ENCODE results near the gene PDCL2. TPM values are rescaled to one million over a fixed set of nuclear protein-coding genes. Genes with fewer than 3 reads are reported as not detected.
A peak's percentile ranks its signal among the peaks of the same experiment; 100 is the strongest.

PDCL2 gene
- total RNA-seq, 1 experiment from 2014 or later: not detected

- Mint-ChIP-seq H3K4me1 (ENCODE audit: low read depth, unreplicated experiment) (peaks cover 6% of the 10 kb centered on the region), H3K4me3 (ENCODE audit: unreplicated experiment) (peak overlapping the region; percentile 69), H3K36me3 (ENCODE audit: insufficient read depth, unreplicated experiment) (no peaks in the 10 kb centered on the region), H3K27ac (ENCODE audit: unreplicated experiment) (no peak overlapping the region), H3K27me3 (ENCODE audit: insufficient read depth, unreplicated experiment) (peaks cover 6% of the 10 kb centered on the region), H3K9me3 (ENCODE audit: unreplicated experiment) (peaks cover 10% of the 10 kb centered on the region)
- ChIA-PET CTCF (no interaction called here), POLR2A (no interaction called here)
- Histone ChIP-seq H3K4me3 (ENCODE audit: low read depth, low read length) (peak overlapping the region; percentile 29), H3K4me1 (no peaks in the 10 kb centered on the region), H3K36me3 (ENCODE audit: control insufficient read depth, insufficient read depth, low read length) (no peaks in the 10 kb centered on the region), H3K9me3 (no peaks in the 10 kb centered on the region), H3K27me3 (replicated peaks; ENCODE audit: control insufficient read depth, insufficient read depth, low read length) (no peaks in the 10 kb centered on the region)
- TF ChIP-seq, protein P1, sequence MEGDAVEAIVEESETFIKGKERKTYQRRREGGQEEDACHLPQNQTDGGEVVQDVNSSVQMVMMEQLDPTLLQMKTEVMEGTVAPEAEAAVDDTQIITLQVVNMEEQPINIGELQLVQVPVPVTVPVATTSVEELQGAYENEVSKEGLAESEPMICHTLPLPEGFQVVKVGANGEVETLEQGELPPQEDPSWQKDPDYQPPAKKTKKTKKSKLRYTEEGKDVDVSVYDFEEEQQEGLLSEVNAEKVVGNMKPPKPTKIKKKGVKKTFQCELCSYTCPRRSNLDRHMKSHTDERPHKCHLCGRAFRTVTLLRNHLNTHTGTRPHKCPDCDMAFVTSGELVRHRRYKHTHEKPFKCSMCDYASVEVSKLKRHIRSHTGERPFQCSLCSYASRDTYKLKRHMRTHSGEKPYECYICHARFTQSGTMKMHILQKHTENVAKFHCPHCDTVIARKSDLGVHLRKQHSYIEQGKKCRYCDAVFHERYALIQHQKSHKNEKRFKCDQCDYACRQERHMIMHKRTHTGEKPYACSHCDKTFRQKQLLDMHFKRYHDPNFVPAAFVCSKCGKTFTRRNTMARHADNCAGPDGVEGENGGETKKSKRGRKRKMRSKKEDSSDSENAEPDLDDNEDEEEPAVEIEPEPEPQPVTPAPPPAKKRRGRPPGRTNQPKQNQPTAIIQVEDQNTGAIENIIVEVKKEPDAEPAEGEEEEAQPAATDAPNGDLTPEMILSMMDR (IDR thresholded peaks at IDR 0.05; ENCODE audit: insufficient read depth in 1 of 2, low read depth in 1 of 2, low read length in 1 of 2, severe bottlenecking in 1 of 2, unreplicated experiment in 1 of 2): no peak
- intact Hi-C loops (cut with micrococcal nuclease; ENCODE audit: unreplicated experiment): no loop called here
- no peak for DNase-seq
- BruUV-seq (replicated peaks): no TSS peak
Observed at GRCh38 chr4:55618546-55619143, 26.6 kb upstream of the PDCL2 start.

GRCh38 chr4:55617587-55618197 is 25.6 kb upstream of the PDCL2 start:
- H3K4me3 ChIP-seq (ENCODE audit: low read depth, low read length): no peak overlapping the region
- H3K27me3 Mint-ChIP-seq (ENCODE audit: insufficient read depth, unreplicated experiment): peaks cover 6% of the 10 kb centered on the region
- H3K4me1 Mint-ChIP-seq (ENCODE audit: low read depth, unreplicated experiment): peaks cover 6% of the 10 kb centered on the region
- H3K27ac Mint-ChIP-seq (ENCODE audit: unreplicated experiment): no peak overlapping the region
- ChIA-PET CTCF (no interaction called here), POLR2A (no interaction called here)
- no peaks in the 10 kb centered on the region for H3K4me1 ChIP-seq
- no peak overlapping the region for H3K4me3 Mint-ChIP-seq (ENCODE audit: unreplicated experiment)
- H3K36me3 ChIP-seq (ENCODE audit: control insufficient read depth, insufficient read depth, low read length): no peaks in the 10 kb centered on the region
- H3K9me3 Mint-ChIP-seq (ENCODE audit: unreplicated experiment): peaks cover 10% of the 10 kb centered on the region
- H3K27me3 ChIP-seq (replicated peaks; ENCODE audit: control insufficient read depth, insufficient read depth, low read length): no peaks in the 10 kb centered on the region
- no TSS peak for BruUV-seq (replicated peaks)
- no peak for DNase-seq
- H3K36me3 Mint-ChIP-seq (ENCODE audit: insufficient read depth, unreplicated experiment): no peaks in the 10 kb centered on the region
- TF ChIP-seq, protein P1 (IDR thresholded peaks at IDR 0.05; ENCODE audit: insufficient read depth in 1 of 2, low read depth in 1 of 2, low read length in 1 of 2, severe bottlenecking in 1 of 2, unreplicated experiment in 1 of 2): no peak
- H3K9me3 ChIP-seq: no peaks in the 10 kb centered on the region
- intact Hi-C loops (cut with micrococcal nuclease; ENCODE audit: unreplicated experiment): no loop called here

DNA sequence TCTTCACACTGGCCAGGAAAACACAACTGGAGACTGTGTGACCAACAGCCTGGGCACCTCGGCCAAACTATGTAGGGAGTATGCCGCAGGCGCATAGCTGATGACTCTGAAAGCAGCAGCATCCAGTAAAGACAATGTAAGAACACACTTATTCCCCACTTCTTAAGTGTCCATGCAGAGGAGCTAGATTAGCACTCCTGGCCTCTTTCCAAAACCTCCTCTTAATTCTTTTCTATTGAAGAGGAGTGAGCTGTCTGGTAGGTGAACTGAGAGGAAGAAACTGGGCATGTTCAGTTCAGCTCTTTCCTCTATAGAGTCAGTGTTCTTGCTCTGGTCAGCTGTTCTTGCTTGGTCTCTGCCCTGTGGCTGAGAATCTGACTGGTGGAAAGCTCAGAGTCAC is 23.0 kb upstream of the PDCL2 start:
- Mint-ChIP-seq H3K4me1 (ENCODE audit: low read depth, unreplicated experiment) (peaks cover 6% of the 10 kb centered on the region), H3K36me3 (ENCODE audit: insufficient read depth, unreplicated experiment) (no peaks in the 10 kb centered on the region), H3K27me3 (ENCODE audit: insufficient read depth, unreplicated experiment) (peaks cover 6% of the 10 kb centered on the region), H3K9me3 (ENCODE audit: unreplicated experiment) (peaks cover 10% of the 10 kb centered on the region), H3K4me3 (ENCODE audit: unreplicated experiment) (no peak overlapping the region), H3K27ac (ENCODE audit: unreplicated experiment) (no peak overlapping the region)
- Histone ChIP-seq H3K4me1 (no peaks in the 10 kb centered on the region), H3K36me3 (ENCODE audit: control insufficient read depth, insufficient read depth, low read length) (no peaks in the 10 kb centered on the region), H3K4me3 (ENCODE audit: low read depth, low read length) (no peak overlapping the region), H3K27me3 (replicated peaks; ENCODE audit: control insufficient read depth, insufficient read depth, low read length) (no peaks in the 10 kb centered on the region), H3K9me3 (no peaks in the 10 kb centered on the region)
- CTCF ChIA-PET: no interaction called here
- DNase-seq: no peak
- TF ChIP-seq, protein P1 (IDR thresholded peaks at IDR 0.05; ENCODE audit: insufficient read depth in 1 of 2, low read depth in 1 of 2, low read length in 1 of 2, severe bottlenecking in 1 of 2, unreplicated experiment in 1 of 2): no peak
- intact Hi-C loops (cut with micrococcal nuclease; ENCODE audit: unreplicated experiment): no loop called here
- BruUV-seq (replicated peaks): no TSS peak
- POLR2A ChIA-PET: no interaction called here
